Left ventricle myocardium inferior (tissue), 1 donor: ENCODE measurements around the gene DGLUCY. TPM values are rescaled to one million over a fixed set of nuclear protein-coding genes. Genes with fewer than 3 reads are reported as not detected.

ENCODE experiments used
- DNase-seq: peaks from one replicate; pipeline ENCODE4 v3.0.0-alpha.2; 2020
- H3K27ac ChIP-seq: fragments of 200-600 bp; replicated peaks from 2 replicates; pipeline ENCODE4 v1.8.0; 2021
- H3K27me3 ChIP-seq: fragments of 200-600 bp; 2 replicates; pipeline ENCODE4 v1.8.0; 2021; ENCODE audit warnings: low read depth
- H3K36me3 ChIP-seq: fragments of 200-600 bp; 2 replicates; pipeline ENCODE4 v1.8.0; 2021
- H3K4me1 ChIP-seq: fragments of 200-600 bp; 2 replicates; pipeline ENCODE4 v1.8.0; 2021
- H3K4me3 ChIP-seq: fragments of 200-600 bp; 2 replicates; pipeline ENCODE4 v1.8.0; 2021; ENCODE audit warnings: mild to moderate bottlenecking, moderate library complexity
- H3K9me3 ChIP-seq: fragments of 200-600 bp; replicated peaks from 2 replicates; pipeline ENCODE4 v1.8.0; 2021
- CTCF ChIP-seq: fragments of 200-600 bp; IDR thresholded peaks from 2 replicates; pipeline ENCODE4 v1.8.0; 2021; ENCODE audit warnings: antibody characterized with exemption, mild to moderate bottlenecking, borderline replicate concordance
- intact Hi-C: fragments of 100-400 bp; cut with micrococcal nuclease; formaldehyde crosslinking; loops from one replicate; pipeline ENCODE4 v1.11.0; 2022
- total RNA-seq: library from RNA; stranded (reverse); fragmentation: NEBNext Ultra II Directional; extraction: Animal tissue kit (Norgen Biotek cat#: 25700); gene quantifications from one replicate; pipeline ENCODE4 v1.2.1, GENCODE V29; 2021
- donor health status: DM: no; HTN: yes; CAD: no; lungs with severe emphysema.

DGLUCY gene
- total RNA-seq, 1 donor from 2014 or later = 220 TPM

GRCh38 chr14:91271639-91272038, 157.8 kb downstream of the DGLUCY start:
- no peak for DNase-seq
- Histone ChIP-seq H3K4me1 (peaks cover 11% of the 10 kb centered on the region), H3K9me3 (no peaks in the 10 kb centered on the region), H3K27me3 (no peaks in the 10 kb centered on the region), H3K36me3 (no peaks in the 10 kb centered on the region), H3K27ac (no peak overlapping the region), H3K4me3 (no peak overlapping the region)
- no peak for TF ChIP-seq CTCF
- intact Hi-C loops = no loop called here

GRCh38 chr14:91272341-91273272, 158.7 kb downstream of the DGLUCY start:
- no peak overlapping the region for H3K27ac ChIP-seq
- intact Hi-C loops = no loop called here
- H3K27me3 ChIP-seq = no peaks in the 10 kb centered on the region
- H3K4me1 ChIP-seq = peaks cover 11% of the 10 kb centered on the region
- no peak for DNase-seq
- peaks cover 4% of the 10 kb centered on the region for H3K36me3 ChIP-seq
- no peaks in the 10 kb centered on the region for H3K9me3 ChIP-seq
- H3K4me3 ChIP-seq = no peak overlapping the region
- no peak for TF ChIP-seq CTCF

GRCh38 chr14:91273273-91273884, 159.5 kb downstream of the DGLUCY start:
- no peak overlapping the region for H3K27ac ChIP-seq
- intact Hi-C loops = no loop called here
- H3K4me1 ChIP-seq = peaks cover 11% of the 10 kb centered on the region
- H3K27me3 ChIP-seq = no peaks in the 10 kb centered on the region
- no peak for DNase-seq
- H3K36me3 ChIP-seq = peaks cover 11% of the 10 kb centered on the region
- H3K9me3 ChIP-seq = no peaks in the 10 kb centered on the region
- TF ChIP-seq CTCF = no peak
- no peak overlapping the region for H3K4me3 ChIP-seq

GRCh38 chr14:91273885-91274273, 160.0 kb downstream of the DGLUCY start:
- no peak for DNase-seq
- no peak for TF ChIP-seq CTCF
- Histone ChIP-seq H3K36me3 (peaks cover 11% of the 10 kb centered on the region), H3K9me3 (no peaks in the 10 kb centered on the region), H3K4me1 (peaks cover 11% of the 10 kb centered on the region), H3K27me3 (no peaks in the 10 kb centered on the region), H3K27ac (no peak overlapping the region), H3K4me3 (no peak overlapping the region)
- intact Hi-C loops = no loop called here

GRCh38 chr14:91274796-91275195, 160.9 kb downstream of the DGLUCY start:
- TF ChIP-seq CTCF = no peak
- peaks cover 2% of the 10 kb centered on the region for H3K4me1 ChIP-seq
- intact Hi-C loops = no loop called here
- no peak overlapping the region for H3K27ac ChIP-seq
- no peak overlapping the region for H3K4me3 ChIP-seq
- no peaks in the 10 kb centered on the region for H3K9me3 ChIP-seq
- H3K27me3 ChIP-seq = no peaks in the 10 kb centered on the region
- peaks cover 11% of the 10 kb centered on the region for H3K36me3 ChIP-seq
- no peak for DNase-seq

Other genes with a start within 250 kb of the DGLUCY start
- 6.4 TPM for gene RPS6KA5, start 53.4 kb upstream of the DGLUCY start, total RNA-seq
- gene GPR68, start 130.6 kb downstream of the DGLUCY start, total RNA-seq = 0.41 TPM